H54 (cell line): ENCODE data around the gene MYG1.

Experiments
- DNase-seq: peaks from one replicate; pipeline ENCODE4 v3.0.0; 2011; ENCODE audit warnings: low spot score, mixed read lengths; ENCODE audit not compliant: insufficient read length
- FAIRE-seq: peaks from 3 replicates; lab custom pipeline; 2011; peaks lifted over from hg19 to GRCh38; lab: Jason Lieb, UNC
- POLR2A ChIP-seq: IDR thresholded peaks from 2 replicates; pipeline ENCODE4 v1.6.1; 2011; ENCODE audit warnings: low read depth, mild to moderate bottlenecking, low read length

Gene MYG1, protein sequence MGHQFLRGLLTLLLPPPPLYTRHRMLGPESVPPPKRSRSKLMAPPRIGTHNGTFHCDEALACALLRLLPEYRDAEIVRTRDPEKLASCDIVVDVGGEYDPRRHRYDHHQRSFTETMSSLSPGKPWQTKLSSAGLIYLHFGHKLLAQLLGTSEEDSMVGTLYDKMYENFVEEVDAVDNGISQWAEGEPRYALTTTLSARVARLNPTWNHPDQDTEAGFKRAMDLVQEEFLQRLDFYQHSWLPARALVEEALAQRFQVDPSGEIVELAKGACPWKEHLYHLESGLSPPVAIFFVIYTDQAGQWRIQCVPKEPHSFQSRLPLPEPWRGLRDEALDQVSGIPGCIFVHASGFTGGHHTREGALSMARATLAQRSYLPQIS

GRCh38 chr12:53299454-53300180 is at the start of gene MYG1:
Gene MYG1 (plus strand): TSS chr12:53299695. CDS start chr12:53299738, 43 bp downstream.
- peak; percentile 85 for DNase-seq
- TF ChIP-seq POLR2A, result peak; percentile 71
- no peak for FAIRE-seq

DNA sequence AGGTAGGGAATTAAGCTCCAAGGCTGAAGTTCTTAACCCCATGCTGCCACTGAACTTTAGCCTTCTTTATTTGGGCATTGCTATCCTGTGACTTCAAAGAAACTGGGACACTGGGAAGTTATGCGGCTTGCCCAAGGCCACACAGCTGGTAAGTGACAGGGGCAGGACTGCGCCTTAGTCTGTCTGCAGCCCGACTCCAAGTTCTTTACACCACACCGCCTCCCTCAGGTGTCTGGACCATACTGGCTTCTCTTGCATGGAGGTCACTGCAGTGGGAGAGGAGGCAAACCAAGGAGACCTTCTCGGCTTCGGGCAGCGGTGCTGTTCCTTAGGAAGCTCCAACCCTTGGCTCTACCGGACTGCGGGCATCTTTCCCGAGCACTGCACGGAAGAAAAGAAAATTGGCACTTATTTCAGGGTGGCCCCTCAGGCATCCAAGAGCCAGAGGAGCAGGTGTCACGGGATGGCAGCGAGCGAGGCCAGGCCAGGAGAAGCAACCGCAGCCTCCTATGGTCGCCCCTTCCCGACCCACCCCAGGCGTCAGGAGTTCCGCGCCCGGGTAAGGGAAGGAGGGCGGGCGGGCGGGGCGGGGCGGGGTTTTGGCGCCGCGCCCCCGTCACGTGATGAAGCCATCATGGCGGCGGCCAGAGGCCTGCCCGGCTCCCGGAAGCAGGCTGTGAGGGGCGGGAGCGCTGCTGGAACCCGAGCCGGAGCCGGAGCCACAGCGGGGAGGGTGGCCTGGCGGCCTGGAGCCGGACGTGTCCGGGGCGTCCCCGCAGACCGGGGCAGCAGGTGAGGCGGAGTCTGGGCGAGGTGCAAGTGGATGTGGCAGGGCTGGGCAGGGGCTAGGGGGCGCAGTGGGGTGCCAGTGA is 47.8 kb upstream of the MYG1 start:
- peak; percentile 68 for TF ChIP-seq POLR2A
- DNase-seq (peak; percentile 89), FAIRE-seq (no peak)

DNA sequence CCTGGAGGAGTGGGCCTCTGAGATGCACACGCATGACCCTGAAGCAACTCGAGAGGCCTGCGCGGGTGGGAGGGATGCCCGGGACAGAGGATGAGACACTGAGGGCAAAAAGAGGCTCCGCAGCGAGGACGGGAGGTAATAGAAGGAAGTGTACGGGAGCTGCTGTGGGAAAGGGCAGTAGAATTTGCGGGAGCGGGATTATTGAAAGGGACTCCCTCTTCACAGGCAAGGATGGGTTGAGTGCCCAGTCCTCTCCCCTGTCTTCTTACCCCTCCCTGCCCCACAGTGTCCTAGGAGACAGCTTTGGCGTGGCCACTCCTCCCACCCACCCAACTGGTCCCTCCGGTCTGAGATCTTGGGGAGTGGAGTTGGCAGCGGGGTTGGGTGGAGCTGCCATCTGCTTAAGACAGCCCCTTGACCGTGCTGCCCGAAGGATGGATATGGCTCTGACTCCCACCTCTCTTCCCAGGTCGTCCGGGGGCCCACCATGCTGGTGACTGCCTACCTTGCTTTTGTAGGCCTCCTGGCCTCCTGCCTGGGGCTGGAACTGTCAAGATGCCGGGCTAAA is 47.1 kb upstream of the MYG1 start:
- no peak for DNase-seq
- no peak for TF ChIP-seq POLR2A
- FAIRE-seq, result no peak

DNA sequence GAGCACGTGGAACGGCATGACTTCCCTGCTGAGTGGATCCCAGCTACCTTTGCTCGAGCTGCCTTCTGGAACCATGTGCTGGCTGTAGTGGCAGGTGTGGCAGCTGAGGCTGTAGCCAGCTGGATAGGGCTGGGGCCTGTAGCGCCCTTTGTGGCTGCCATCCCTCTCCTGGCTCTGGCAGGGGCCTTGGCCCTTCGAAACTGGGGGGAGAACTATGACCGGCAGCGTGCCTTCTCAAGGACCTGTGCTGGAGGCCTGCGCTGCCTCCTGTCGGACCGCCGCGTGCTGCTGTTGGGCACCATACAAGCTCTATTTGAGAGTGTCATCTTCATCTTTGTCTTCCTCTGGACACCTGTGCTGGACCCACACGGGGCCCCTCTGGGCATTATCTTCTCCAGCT is 46.2 kb upstream of the MYG1 start:
- TF ChIP-seq POLR2A, result no peak
- DNase-seq, result no peak
- FAIRE-seq, result no peak

GRCh38 chr12:53254816-53255545 is 44.5 kb upstream of the MYG1 start:
- no peak for DNase-seq
- FAIRE-seq, result no peak
- TF ChIP-seq POLR2A, result no peak

GRCh38 chr12:53255996-53256395 is 43.5 kb upstream of the MYG1 start:
- DNase-seq (no peak), FAIRE-seq (no peak)
- no peak for TF ChIP-seq POLR2A

GRCh38 chr12:53258541-53259539 is 40.7 kb upstream of the MYG1 start:
- no peak for TF ChIP-seq POLR2A
- FAIRE-seq (no peak), DNase-seq (no peak)

- FAIRE-seq (no peak), DNase-seq (no peak)
- TF ChIP-seq POLR2A, result no peak
Observed at GRCh38 chr12:53259891-53260290, 39.6 kb upstream of the MYG1 start.

GRCh38 chr12:53265783-53266182 is 33.7 kb upstream of the MYG1 start:
- TF ChIP-seq POLR2A, result no peak
- no peak for DNase-seq
- FAIRE-seq, result no peak

- no peak for TF ChIP-seq POLR2A
- DNase-seq, result no peak
- FAIRE-seq, result no peak
Observed at GRCh38 chr12:53267306-53267998, 32.0 kb upstream of the MYG1 start.

- DNase-seq (peak; percentile 78), FAIRE-seq (no peak)
- TF ChIP-seq POLR2A, result peak; percentile 53; the same call in 1 of the 2 replicates
Observed at GRCh38 chr12:53267999-53268629, 31.4 kb upstream of the MYG1 start, which contains the start of gene ESPL1. Gene ESPL1 (plus strand): TSS chr12:53268299. CDS start chr12:53268767, 468 bp downstream.
